AG09319 (cell line): ENCODE data around the gene CORO2B.
A peak's percentile ranks its signal among the peaks of the same experiment; 100 is the strongest.
"Not testable (repeated sequence)": the region's sequence is repeated elsewhere in the genome, so short reads cannot be mapped to it uniquely, and the experiment has no call there.

Source experiments
- DNase-seq: peaks from one replicate; pipeline ENCODE4 v3.0.0-alpha.2; 2010; ENCODE audit warnings: low read depth; ENCODE audit errors: extremely low read depth
- CTCF ChIP-seq: IDR thresholded peaks from 2 replicates; pipeline ENCODE4 v1.5.1; 2011; ENCODE audit warnings: low read depth, mild to moderate bottlenecking, inconsistent platforms, low read length, moderate library complexity

CORO2B gene

GRCh38 chr15:68643216-68643830 is 64.5 kb downstream of the CORO2B start:
- no peak for TF ChIP-seq CTCF
- DNase-seq, result no peak

GRCh38 chr15:68644083-68644904 is 65.5 kb downstream of the CORO2B start:
- TF ChIP-seq CTCF, result no peak; the same call in 1 of the 2 replicates
- DNase-seq, result peak; percentile 55

- TF ChIP-seq CTCF, result no peak
- DNase-seq, result no peak
Observed at GRCh38 chr15:68644996-68645395, 66.2 kb downstream of the CORO2B start.

- DNase-seq, result no peak
- TF ChIP-seq CTCF, result no peak
Observed at GRCh38 chr15:68646156-68646555, 67.4 kb downstream of the CORO2B start.

- no peak for TF ChIP-seq CTCF
- DNase-seq, result no peak
Observed at GRCh38 chr15:68646696-68647095, 67.9 kb downstream of the CORO2B start.

- DNase-seq, result not testable (repeated sequence)
Observed at GRCh38 chr15:68647361-68647760, 68.6 kb downstream of the CORO2B start.

GRCh38 chr15:68650901-68651709 is 72.3 kb downstream of the CORO2B start:
- TF ChIP-seq CTCF, result peak; percentile 49
- DNase-seq, result no peak
